Thoracic aorta (tissue), 2 donors: ENCODE results near the gene COL20A1. TPM values are rescaled to one million over a fixed set of nuclear protein-coding genes. Genes with fewer than 3 reads are reported as not detected.
"Not testable (repeated sequence)": the region's sequence is repeated elsewhere in the genome, so short reads cannot be mapped to it uniquely, and the experiment has no call there.

Source experiments
- ATAC-seq: fragments of 150-250 bp; one replicate; pipeline ENCODE4 v1.8.0; 2017; ENCODE audit warnings: low read depth; ENCODE audit not compliant: insufficient number of reproducible peaks, low FRiP score
- DNase-seq: peaks from one replicate; pipeline ENCODE4 v3.0.0-alpha.2; 2020; ENCODE audit warnings: low spot score
- H3K27ac ChIP-seq, 2 donors: fragments of 200-600 bp; sonication (generic); 1 replicate in 1 of 2; 2 replicates in 1 of 2; pipeline ENCODE4 v1.5.1; 2016; ENCODE audit warnings: mild to moderate bottlenecking in 2 of 2, moderate library complexity in 2 of 2
- H3K27me3 ChIP-seq: fragments of 200-600 bp; sonication (generic); replicated peaks from 2 replicates; pipeline ENCODE4 v1.6.0; 2016; ENCODE audit warnings: mild to moderate bottlenecking; ENCODE audit not compliant: insufficient read depth
- H3K36me3 ChIP-seq: fragments of 200-600 bp; sonication (generic); one replicate; pipeline ENCODE4 v1.5.1; 2016
- H3K4me1 ChIP-seq, 2 donors: fragments of 200-600 bp; sonication (generic); 1 replicate in 1 of 2; 2 replicates in 1 of 2; pipeline versions ENCODE4 v1.5.1 to v1.6.0; 2016; ENCODE audit warnings: low read depth in 2 of 2, mild to moderate bottlenecking in 1 of 2; ENCODE audit not compliant: control insufficient read depth in 1 of 2
- H3K4me3 ChIP-seq: fragments of 200-600 bp; sonication (generic); 2 replicates; pipeline ENCODE4 v1.5.1; 2016; ENCODE audit warnings: mild to moderate bottlenecking
- H3K9me3 ChIP-seq: fragments of 200-600 bp; sonication (generic); 2 replicates; pipeline ENCODE4 v1.5.1; 2016
- CTCF ChIP-seq: fragments of 200-600 bp; sonication (generic); IDR thresholded peaks from one replicate; pipeline ENCODE4 v1.5.1; 2019; ENCODE audit warnings: antibody characterized with exemption
- total RNA-seq, 2 donors: library from RNA; depleted of rRNA; stranded (reverse); fragments of >200 nt; gene quantifications; one replicate each; pipeline versions ENCODE4 v1.1.0 to v1.2.3, GENCODE V29; 2016

COL20A1 gene
- total RNA-seq, 2 donors from 2014 or later, result not detected

GRCh38 chr20:63248835-63249591 lies 44.0 kb upstream of the COL20A1 start:
- Histone ChIP-seq H3K36me3 (no peaks in the 10 kb centered on the region), H3K27me3 (no peaks in the 10 kb centered on the region), H3K9me3 (no peaks in the 10 kb centered on the region), H3K4me3 (no peak overlapping the region), H3K4me1 (peaks cover 0 to 8% of the 10 kb centered on the region in 2 donors), H3K27ac (no peak overlapping the region)
- DNase-seq, result no peak
- no peak for ATAC-seq
- no peak for TF ChIP-seq CTCF

GRCh38 chr20:63249891-63250290 lies 43.1 kb upstream of the COL20A1 start:
- ATAC-seq, result no peak
- peaks cover 0 to 10% of the 10 kb centered on the region in 2 donors for H3K4me1 ChIP-seq
- no peak for DNase-seq
- H3K27ac ChIP-seq, result no peak overlapping the region
- no peaks in the 10 kb centered on the region for H3K36me3 ChIP-seq
- TF ChIP-seq CTCF, result no peak
- H3K27me3 ChIP-seq, result no peaks in the 10 kb centered on the region
- no peaks in the 10 kb centered on the region for H3K9me3 ChIP-seq
- H3K4me3 ChIP-seq, result no peak overlapping the region

- H3K27me3 ChIP-seq, ATAC-seq, DNase-seq, H3K9me3 ChIP-seq, H3K36me3 ChIP-seq, H3K4me3 ChIP-seq, H3K27ac ChIP-seq, H3K4me1 ChIP-seq: not testable (repeated sequence)
These were observed 41.6 kb upstream of the COL20A1 start for GRCh38 chr20:63251350-63251749.

GRCh38 chr20:63252284-63252711 lies 40.7 kb upstream of the COL20A1 start:
- TF ChIP-seq CTCF, result no peak

GRCh38 chr20:63253065-63253437 lies 39.9 kb upstream of the COL20A1 start:
- peak overlapping the region; percentile 39 for H3K4me3 ChIP-seq
- H3K27ac ChIP-seq, result no peak overlapping the region
- no peak for DNase-seq
- no peaks in the 10 kb centered on the region for H3K36me3 ChIP-seq
- ATAC-seq, result no peak
- TF ChIP-seq CTCF, result no peak
- H3K27me3 ChIP-seq, result no peaks in the 10 kb centered on the region
- no peaks in the 10 kb centered on the region for H3K9me3 ChIP-seq
- H3K4me1 ChIP-seq, result peaks cover 0 to 10% of the 10 kb centered on the region in 2 donors

More at GRCh38 chr20:63252284-63252711, 40.7 kb upstream of the COL20A1 start:
- no peak for ATAC-seq
- H3K4me3 ChIP-seq, result no peak overlapping the region
- no peak overlapping the region for H3K27ac ChIP-seq
- no peaks in the 10 kb centered on the region for H3K9me3 ChIP-seq
- peaks cover 0 to 10% of the 10 kb centered on the region in 2 donors for H3K4me1 ChIP-seq
- H3K36me3 ChIP-seq, result no peaks in the 10 kb centered on the region
- DNase-seq, result no peak
- H3K27me3 ChIP-seq, result no peaks in the 10 kb centered on the region
